HFF-Myc (cell line): ENCODE data around the gene KCND2.

Experiments
- DNase-seq: peaks from one replicate; pipeline ENCODE4 v3.0.0-alpha.2; 2011; ENCODE audit warnings: low read depth; ENCODE audit errors: extremely low read depth
- H3K4me3 ChIP-seq: replicated peaks from 2 replicates; pipeline ENCODE4 v1.5.1; 2011; ENCODE audit warnings: low read depth, mild to moderate bottlenecking, control low read depth, low read length
- TF ChIP-seq, protein P1 (sequence below): IDR thresholded peaks from 2 replicates; pipeline ENCODE4 v1.5.1; 2012; ENCODE audit warnings: mild to moderate bottlenecking, low read depth, low read length, control low read depth; ENCODE audit errors: missing control alignments

Gene KCND2

DNA sequence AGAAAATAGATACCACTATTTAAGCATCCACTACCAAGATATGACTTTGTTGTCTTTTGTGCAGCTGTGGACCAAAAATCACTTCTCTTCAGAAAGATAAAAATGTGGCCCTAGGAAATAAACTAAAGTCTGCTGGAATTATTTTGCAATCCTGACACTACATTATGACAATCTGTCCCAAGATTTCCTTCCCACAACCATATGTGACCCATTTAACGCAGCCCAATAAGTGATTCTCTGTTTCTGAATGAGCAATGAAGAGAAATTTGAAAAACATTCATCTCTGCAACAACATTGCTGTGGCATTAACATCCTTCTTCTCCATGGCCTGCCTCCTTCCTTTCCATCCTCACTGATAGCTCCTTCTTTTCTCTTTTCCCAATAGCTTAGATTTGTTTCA is 373.0 kb downstream of the KCND2 start:
- no peak for DNase-seq
- H3K4me3 ChIP-seq: no peak overlapping the region
- TF ChIP-seq, protein P1, sequence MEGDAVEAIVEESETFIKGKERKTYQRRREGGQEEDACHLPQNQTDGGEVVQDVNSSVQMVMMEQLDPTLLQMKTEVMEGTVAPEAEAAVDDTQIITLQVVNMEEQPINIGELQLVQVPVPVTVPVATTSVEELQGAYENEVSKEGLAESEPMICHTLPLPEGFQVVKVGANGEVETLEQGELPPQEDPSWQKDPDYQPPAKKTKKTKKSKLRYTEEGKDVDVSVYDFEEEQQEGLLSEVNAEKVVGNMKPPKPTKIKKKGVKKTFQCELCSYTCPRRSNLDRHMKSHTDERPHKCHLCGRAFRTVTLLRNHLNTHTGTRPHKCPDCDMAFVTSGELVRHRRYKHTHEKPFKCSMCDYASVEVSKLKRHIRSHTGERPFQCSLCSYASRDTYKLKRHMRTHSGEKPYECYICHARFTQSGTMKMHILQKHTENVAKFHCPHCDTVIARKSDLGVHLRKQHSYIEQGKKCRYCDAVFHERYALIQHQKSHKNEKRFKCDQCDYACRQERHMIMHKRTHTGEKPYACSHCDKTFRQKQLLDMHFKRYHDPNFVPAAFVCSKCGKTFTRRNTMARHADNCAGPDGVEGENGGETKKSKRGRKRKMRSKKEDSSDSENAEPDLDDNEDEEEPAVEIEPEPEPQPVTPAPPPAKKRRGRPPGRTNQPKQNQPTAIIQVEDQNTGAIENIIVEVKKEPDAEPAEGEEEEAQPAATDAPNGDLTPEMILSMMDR: no peak

DNA sequence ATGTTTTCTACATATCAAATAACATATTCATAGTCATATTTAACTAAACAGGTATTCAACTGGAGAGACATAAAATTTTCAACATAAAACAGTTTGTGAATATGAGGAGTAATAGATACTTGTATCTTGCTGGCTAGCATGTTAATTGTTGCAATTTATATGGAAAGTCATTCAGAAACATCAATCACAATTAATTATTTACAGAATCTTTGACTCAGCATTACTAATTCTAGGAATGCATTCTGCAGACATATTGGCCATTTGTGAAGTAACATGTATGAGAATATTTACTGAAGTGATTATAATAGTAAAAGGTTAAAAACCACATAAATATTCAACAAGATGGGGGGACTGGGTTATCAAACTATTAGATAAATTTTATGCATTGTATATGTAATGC is 381.3 kb downstream of the KCND2 start:
- no peak overlapping the region for H3K4me3 ChIP-seq
- no peak for DNase-seq
- TF ChIP-seq, protein P1: no peak

DNA sequence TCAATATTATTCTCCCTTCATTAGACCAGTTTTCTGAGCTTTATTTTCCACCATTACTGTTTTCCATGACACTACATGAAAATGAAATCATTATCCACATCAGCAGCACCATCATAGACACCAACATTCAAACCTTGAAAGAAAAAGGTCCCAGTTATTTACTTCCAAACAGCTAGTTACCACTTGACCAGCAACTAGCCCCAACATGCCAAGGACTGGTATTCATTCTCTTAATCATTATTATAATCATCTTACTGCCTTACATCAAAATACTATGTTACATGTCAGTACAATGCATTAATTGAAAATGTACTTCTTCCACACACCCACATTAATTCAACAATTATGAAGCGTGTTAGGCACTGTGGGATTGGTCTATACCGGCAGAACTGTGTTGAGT is 385.5 kb downstream of the KCND2 start:
- TF ChIP-seq, protein P1: no peak

DNA sequence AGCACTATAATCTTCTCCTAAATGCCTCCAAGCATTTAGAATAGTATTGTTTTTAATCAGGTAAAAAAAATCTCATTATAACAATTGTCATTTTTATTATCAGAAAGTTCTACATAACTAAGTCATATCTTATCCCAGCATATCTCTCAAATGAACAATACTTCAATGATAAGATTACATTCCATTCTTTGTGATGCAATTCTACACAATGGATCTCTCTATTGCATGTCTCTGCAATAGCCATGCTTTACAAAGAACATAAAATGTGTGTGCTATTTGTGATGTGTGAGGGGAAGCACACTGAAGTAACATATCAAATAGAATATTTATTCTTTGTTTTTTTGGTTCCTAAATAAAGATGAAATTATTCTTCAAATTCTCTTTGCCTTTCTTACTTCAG is 389.3 kb downstream of the KCND2 start:
- no peak overlapping the region for H3K4me3 ChIP-seq
- TF ChIP-seq, protein P1: no peak
- DNase-seq: no peak

More for the DNA sequence above, 385.5 kb downstream of the KCND2 start:
- DNase-seq: no peak
- H3K4me3 ChIP-seq: no peak overlapping the region

DNA sequence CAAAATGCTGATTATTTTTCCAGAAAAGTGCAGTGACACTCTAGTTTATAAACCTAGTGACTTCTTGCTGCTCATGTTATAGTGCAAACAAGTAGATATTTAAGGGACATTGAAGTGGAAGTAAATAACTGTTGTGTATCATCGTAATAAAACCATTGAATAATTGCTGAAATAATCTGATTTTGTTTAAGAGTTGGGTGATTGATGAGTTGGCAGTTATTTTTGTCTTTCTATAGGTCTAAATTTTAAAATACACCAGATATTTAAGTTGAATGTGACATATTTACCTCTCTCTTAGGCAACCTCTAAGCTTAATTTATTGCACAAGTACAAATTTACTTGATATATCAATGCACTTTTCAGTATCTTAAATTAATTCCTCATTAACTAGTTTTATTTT is 392.1 kb downstream of the KCND2 start:
- no peak for DNase-seq
- TF ChIP-seq, protein P1: no peak
- no peak overlapping the region for H3K4me3 ChIP-seq

DNA sequence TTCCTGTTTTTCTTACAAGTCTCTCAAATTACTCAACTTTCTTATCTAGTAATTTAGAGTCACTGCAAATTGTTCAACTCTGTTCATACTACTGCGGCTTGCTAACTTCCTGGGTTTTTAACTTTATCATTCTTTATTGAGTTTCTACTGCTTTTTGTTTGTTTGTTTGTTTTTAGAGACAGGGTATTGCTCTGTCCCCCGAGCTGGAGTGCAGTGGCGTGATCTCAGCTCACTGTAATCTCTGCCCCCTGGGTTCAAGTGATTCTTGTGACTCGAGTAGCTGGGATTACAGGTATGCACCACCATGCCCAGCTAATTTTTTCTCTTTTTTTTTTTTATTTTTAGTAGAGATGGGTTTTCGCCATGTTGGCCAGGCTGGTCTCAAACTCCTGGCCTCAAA is 402.1 kb downstream of the KCND2 start:
- no peak overlapping the region for H3K4me3 ChIP-seq
- TF ChIP-seq, protein P1: no peak
- no peak for DNase-seq

DNA sequence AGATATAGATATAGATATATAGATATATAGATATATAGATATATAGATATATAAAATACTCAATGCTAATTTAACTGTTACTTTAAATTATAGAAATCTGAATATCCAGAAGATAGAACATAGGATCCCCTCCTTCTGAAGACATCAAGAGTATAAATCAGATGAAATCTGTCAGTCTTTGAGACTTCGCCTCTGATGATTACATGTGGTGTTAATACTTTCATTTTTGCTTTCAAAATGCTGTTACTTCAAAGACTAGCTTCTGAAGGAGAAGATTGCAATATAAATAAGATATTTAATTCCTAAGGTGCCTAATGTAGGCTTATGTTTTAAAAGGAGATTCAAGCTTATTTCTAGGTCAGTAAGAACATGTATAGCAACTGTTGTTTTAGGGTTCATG is 404.6 kb downstream of the KCND2 start:
- H3K4me3 ChIP-seq: no peak overlapping the region
- TF ChIP-seq, protein P1: no peak
- no peak for DNase-seq
